HG02571 (cell line): ENCODE data around the gene MAG.

Experiments used
- ATAC-seq: cut with Tn5 transposase; IDR thresholded peaks from one replicate; pipeline ENCODE4 v1.9.1; 2021; ENCODE audit warnings: mild to moderate bottlenecking, moderate library complexity; ENCODE audit not compliant: unreplicated experiment

The MAG gene

GRCh38 chr19:35297515-35297848 is 5.5 kb downstream of the MAG start:
- no peak for ATAC-seq

GRCh38 chr19:35297922-35298321 is 6.0 kb downstream of the MAG start:
- ATAC-seq, result no peak

GRCh38 chr19:35298561-35298972 is 6.6 kb downstream of the MAG start:
- no peak for ATAC-seq

- no peak for ATAC-seq
These were observed 7.8 kb downstream of the MAG start for GRCh38 chr19:35299523-35300338.

GRCh38 chr19:35300339-35300649 is 8.3 kb downstream of the MAG start:
- no peak for ATAC-seq

GRCh38 chr19:35301961-35302360 is 10.0 kb downstream of the MAG start:
- no peak for ATAC-seq

- no peak for ATAC-seq
These were observed 10.5 kb downstream of the MAG start for GRCh38 chr19:35302446-35302845.

GRCh38 chr19:35303357-35303915 is 11.5 kb downstream of the MAG start:
- ATAC-seq, result no peak

GRCh38 chr19:35304036-35304435 is 12.1 kb downstream of the MAG start:
- no peak for ATAC-seq

- no peak for ATAC-seq
These were observed 13.2 kb downstream of the MAG start for GRCh38 chr19:35305181-35305580.

GRCh38 chr19:35306473-35307246 is 14.7 kb downstream of the MAG start:
- no peak for ATAC-seq

- no peak for ATAC-seq
These were observed 16.0 kb downstream of the MAG start for GRCh38 chr19:35307931-35308330.

GRCh38 chr19:35308910-35309309 is 16.9 kb downstream of the MAG start:
- no peak for ATAC-seq

- no peak for ATAC-seq
These were observed 17.7 kb downstream of the MAG start for GRCh38 chr19:35309481-35310279.

- ATAC-seq, result no peak
These were observed 18.4 kb downstream of the MAG start for GRCh38 chr19:35310331-35310730.

- no peak for ATAC-seq
These were observed 19.0 kb downstream of the MAG start for GRCh38 chr19:35310811-35311465.

GRCh38 chr19:35311901-35312665 is 20.1 kb downstream of the MAG start:
- ATAC-seq, result no peak

GRCh38 chr19:35313587-35313986 is 21.6 kb downstream of the MAG start:
- no peak for ATAC-seq

GRCh38 chr19:35314031-35314430 is 22.1 kb downstream of the MAG start:
- no peak for ATAC-seq

- no peak for ATAC-seq
These were observed 23.0 kb downstream of the MAG start for GRCh38 chr19:35314858-35315470.
